Measurements from ENCODE around the gene NHLRC4. TPM values are rescaled to one million over a fixed set of nuclear protein-coding genes. Genes with fewer than 3 reads are reported as not detected.
A peak's percentile ranks its signal among the peaks of the same experiment; 100 is the strongest.

NHLRC4 gene
- total and polyA plus RNA-seq, 9 of the 15 experiments (the other 6 are each of a cell fraction or from before 2014, with no cell fraction given) = 0.24 to 3.7 (median 1.3) TPM; not detected in 2

GRCh38 chr16:566475-567372 lies at the start of gene NHLRC4 (continued):
- peak; percentile 86 for TF ChIP-seq ZNF740 (CRISPR knock-in tag; IDR thresholded peaks at IDR 0.05)
- no peak; a peak in 1 of 4 replicates for TF ChIP-seq ZNF740 (tag; IDR thresholded peaks at IDR 0.05)
- no peak for TF ChIP-seq TSHZ1 (CRISPR knock-in tag; IDR thresholded peaks at IDR 0.05)
- 0 out of 2 replicates have a peak, but pooled peaks have one; percentile 33 for TF ChIP-seq KLF16 (IDR thresholded peaks at IDR 0.05)
- no peak for TF ChIP-seq PURB (CRISPR knock-in tag; IDR thresholded peaks at IDR 0.05; ENCODE audit: low read depth)
- no peak for TF ChIP-seq MCM3 (IDR thresholded peaks at IDR 0.05)
- no peak for TF ChIP-seq KLF13 (tag; IDR thresholded peaks at IDR 0.05; ENCODE audit: borderline replicate concordance, low read depth)
- peak; percentile 85 for TF ChIP-seq CXXC5 (CRISPR knock-in tag; IDR thresholded peaks at IDR 0.05)
- no peak for TF ChIP-seq PHB (CRISPR knock-in tag; IDR thresholded peaks at IDR 0.05)
- no peak for TF ChIP-seq ZHX1 (conservative IDR thresholded peaks at IDR 0.05; ENCODE audit: low read length)
- TF ChIP-seq POLR2B (IDR thresholded peaks at IDR 0.05; ENCODE audit: low read depth, partially characterized antibody) = peak; percentile 51
- TF ChIP-seq SMARCA4 (IDR thresholded peaks at IDR 0.05) = peak; percentile 85
- no peak for TF ChIP-seq ZNF586 (CRISPR knock-in tag; conservative IDR thresholded peaks at IDR 0.05)
- TF ChIP-seq E2F4 (CRISPR knock-in tag; IDR thresholded peaks at IDR 0.05; ENCODE audit: low read depth) = no peak
- TF ChIP-seq PKNOX1 (IDR thresholded peaks at IDR 0.05) = no peak
- no peak for TF ChIP-seq ZNF717 (CRISPR knock-in tag; IDR thresholded peaks at IDR 0.05)
- no peak for TF ChIP-seq ZNF436 (CRISPR knock-in tag; IDR thresholded peaks at IDR 0.05)
- TF ChIP-seq KAT7 (CRISPR knock-in tag; IDR thresholded peaks at IDR 0.05; ENCODE audit: borderline replicate concordance) = no peak
- no peak for TF ChIP-seq EZH2 (IDR thresholded peaks at IDR 0.05; ENCODE audit: borderline replicate concordance, low read depth, low read length)
